Measurements from ENCODE around the gene TNK2.

GRCh38 chr3:195914648-195915473 is 6.5 kb upstream of the TNK2 start:
- no peak for TF ChIP-seq EZH2 (IDR thresholded peaks at IDR 0.05; ENCODE audit: low read depth, low read length, severe bottlenecking)
- TF ChIP-seq SIN3A (conservative IDR thresholded peaks at IDR 0.05 in 1 of 2, IDR thresholded peaks at IDR 0.05 in 1 of 2; ENCODE audit: low read depth in 1 of 2, low read length in 2 of 2) = peak in 1 of 2 experiments; percentile 83; a peak in 1 of 4 replicates
- peak; percentile 61 for TF ChIP-seq POLR2AphosphoS5 (IDR thresholded peaks at IDR 0.05; ENCODE audit: low read depth, low read length)
- peak; percentile 73; the same call in 1 of the 2 replicates for TF ChIP-seq SP1 (IDR thresholded peaks at IDR 0.05; ENCODE audit: low read depth, low read length)
- TF ChIP-seq CTCF (IDR thresholded peaks at IDR 0.05; ENCODE audit: control extremely low read depth in 1 of 3, insufficient read depth in 1 of 3, low read depth in 1 of 3, low read length in 3 of 3) = peak in 2 of 3 experiments; percentile 93 to 99; a peak in 3 of 4 replicates
- TF ChIP-seq RAD21 (IDR thresholded peaks at IDR 0.05 in 1 of 2, conservative IDR thresholded peaks at IDR 0.05 in 1 of 2; ENCODE audit: low read depth in 2 of 2, low read length in 2 of 2) = peak; percentile 80 to 88
- no peak for TF ChIP-seq EP300 (IDR thresholded peaks at IDR 0.05; ENCODE audit: borderline replicate concordance in 1 of 2, low read depth in 2 of 2, low read length in 2 of 2)
- TF ChIP-seq CBX5 (IDR thresholded peaks at IDR 0.05; ENCODE audit: low read depth, low read length) = no peak
- TF ChIP-seq SRF (IDR thresholded peaks at IDR 0.05; ENCODE audit: low read depth, low read length) = no peak; the same call in 1 of the 2 replicates
- TF ChIP-seq CEBPB (IDR thresholded peaks at IDR 0.05; ENCODE audit: low read depth, low read length) = no peak
